Memory B cell (primary cell): ENCODE measurements around the gene TRABD.
A peak's percentile ranks its signal among the peaks of the same experiment; 100 is the strongest.
"Not testable (repeated sequence)": the region's sequence is repeated elsewhere in the genome, so short reads cannot be mapped to it uniquely, and the experiment has no call there.

Source experiments
- ATAC-seq: fragments of 150-1000 bp; cut with Tn5 transposase; 2 replicates; pipeline ENCODE4 v1.10.0; 2021; ENCODE audit warnings: low read depth, mild to moderate bottlenecking, moderate library complexity
- DNase-seq, 2 donors: peaks; one replicate each; pipeline ENCODE4 v3.0.0; 2022; ENCODE audit warnings: low spot score in 2 of 2
- H3K27ac Mint-ChIP-seq: one replicate; pipeline ENCODE4 v1.8.0; 2022; ENCODE audit warnings: mild to moderate bottlenecking, moderate library complexity, mixed read lengths
- H3K27me3 Mint-ChIP-seq: one replicate; pipeline ENCODE4 v1.8.0; 2022; ENCODE audit warnings: mixed read lengths
- H3K36me3 Mint-ChIP-seq: one replicate; pipeline ENCODE4 v1.8.0; 2022; ENCODE audit warnings: mild to moderate bottlenecking, mixed read lengths
- H3K4me1 Mint-ChIP-seq: one replicate; pipeline ENCODE4 v1.8.0; 2022; ENCODE audit warnings: mixed read lengths
- H3K4me3 Mint-ChIP-seq: one replicate; pipeline ENCODE4 v1.8.0; 2022; ENCODE audit warnings: mild to moderate bottlenecking, moderate library complexity, mixed read lengths
- H3K9me3 Mint-ChIP-seq: one replicate; pipeline ENCODE4 v1.8.0; 2022; ENCODE audit warnings: mixed read lengths

The TRABD gene

DNA sequence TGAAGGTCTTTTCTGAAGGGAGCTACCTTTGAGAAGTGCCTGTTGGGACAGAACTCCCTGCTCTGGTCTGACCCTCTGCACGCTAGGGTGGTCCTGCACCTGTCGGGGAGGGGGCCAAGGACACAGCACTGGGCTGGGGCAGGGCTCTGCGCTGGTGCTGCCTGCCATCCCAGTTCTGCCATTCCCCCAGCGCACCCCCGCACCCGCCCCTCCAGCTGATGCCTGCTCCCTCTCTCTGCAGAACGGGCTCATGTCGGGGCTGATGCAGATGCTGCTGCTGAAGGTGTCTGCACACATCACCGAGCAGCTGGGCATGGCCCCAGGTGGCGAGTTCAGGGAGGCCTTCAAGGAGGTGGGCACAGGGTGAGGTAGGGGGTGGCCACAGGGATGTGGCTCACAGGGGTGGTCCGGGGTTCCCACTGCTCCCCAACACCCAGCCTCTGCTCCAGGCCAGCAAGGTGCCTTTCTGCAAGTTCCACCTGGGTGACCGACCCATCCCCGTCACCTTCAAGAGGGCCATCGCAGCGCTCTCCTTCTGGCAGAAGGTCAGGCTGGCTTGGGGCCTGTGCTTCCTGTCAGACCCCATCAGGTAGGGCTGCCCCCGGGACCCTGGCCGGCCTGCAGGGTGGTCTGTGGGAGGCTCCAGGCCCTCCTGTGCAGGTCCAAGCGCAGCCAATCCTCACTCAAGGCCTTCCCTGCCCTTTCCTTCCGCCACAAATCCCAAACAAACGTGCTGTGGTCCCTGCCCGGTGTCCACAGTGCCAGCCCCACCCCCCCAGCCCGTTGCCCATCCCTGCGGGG lies 11.5 kb downstream of the TRABD start:
- peaks cover 10% of the 10 kb centered on the region for H3K4me1 Mint-ChIP-seq
- no peaks in the 10 kb centered on the region for H3K27me3 Mint-ChIP-seq
- peaks cover 4% of the 10 kb centered on the region for H3K36me3 Mint-ChIP-seq

DNA sequence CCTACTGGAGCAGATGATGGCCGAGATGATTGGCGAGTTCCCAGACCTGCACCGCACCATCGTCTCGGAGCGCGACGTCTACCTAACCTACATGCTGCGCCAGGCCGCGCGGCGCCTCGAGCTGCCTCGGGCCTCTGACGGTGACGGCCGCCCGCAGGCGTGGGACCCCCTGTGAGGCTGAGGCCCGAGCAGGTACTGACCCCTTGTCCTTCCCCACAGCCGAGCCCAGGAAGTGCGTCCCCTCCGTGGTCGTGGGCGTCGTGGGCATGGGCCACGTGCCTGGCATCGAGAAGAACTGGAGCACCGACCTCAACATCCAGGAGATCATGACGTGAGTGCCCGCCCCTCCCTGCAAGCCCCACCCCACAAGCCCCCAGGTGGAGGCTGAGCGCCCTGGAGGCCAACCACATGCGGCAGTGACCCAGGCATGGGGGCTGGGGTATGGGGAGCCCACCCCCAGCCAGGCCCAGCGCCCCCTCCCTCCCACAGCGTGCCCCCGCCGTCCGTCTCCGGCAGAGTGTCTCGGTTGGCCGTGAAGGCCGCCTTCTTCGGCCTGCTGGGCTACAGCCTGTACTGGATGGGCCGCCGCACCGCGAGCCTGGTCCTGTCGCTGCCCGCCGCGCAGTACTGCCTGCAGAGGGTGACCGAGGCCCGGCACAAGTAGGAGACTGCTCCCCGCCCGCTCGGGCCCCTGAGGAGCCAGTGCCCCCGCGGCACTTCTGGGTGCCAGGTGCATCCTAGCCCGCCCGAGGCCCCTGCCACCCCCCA lies 12.3 kb downstream of the TRABD start:
- ATAC-seq = no peak
- Mint-ChIP-seq H3K9me3 (no peaks in the 10 kb centered on the region), H3K4me1 (peaks cover 4% of the 10 kb centered on the region), H3K27me3 (no peaks in the 10 kb centered on the region), H3K4me3 (no peak overlapping the region), H3K36me3 (peaks cover under 1% of the 10 kb centered on the region), H3K27ac (no peak overlapping the region)
- DNase-seq = no peak

More for the DNA sequence above, 11.5 kb downstream of the TRABD start:
- no peak overlapping the region for H3K27ac Mint-ChIP-seq
- no peak overlapping the region for H3K4me3 Mint-ChIP-seq
- H3K9me3 Mint-ChIP-seq = no peaks in the 10 kb centered on the region
- DNase-seq = no peak
- no peak for ATAC-seq

DNA sequence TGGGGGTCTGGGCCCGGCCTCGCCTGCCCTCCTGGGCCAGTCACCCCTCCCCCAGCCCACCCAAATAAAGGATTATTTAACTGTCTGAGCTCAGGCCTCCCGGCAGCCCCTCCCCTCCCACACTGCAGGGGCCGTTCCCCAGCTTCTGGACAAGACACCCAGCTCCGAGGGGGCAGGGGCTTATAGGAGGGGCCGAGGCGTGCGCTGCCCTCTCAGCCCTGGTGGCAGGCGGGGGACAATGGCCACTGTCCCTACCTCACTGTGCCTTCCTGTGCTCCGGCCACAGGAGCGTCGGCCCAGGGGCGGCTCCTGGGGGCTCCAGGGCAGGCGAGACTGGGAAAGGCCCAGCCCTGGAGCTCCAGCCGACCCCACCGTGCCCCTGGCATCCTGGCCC lies 12.9 kb downstream of the TRABD start:
- H3K27ac Mint-ChIP-seq = no peak overlapping the region
- ATAC-seq = no peak

DNA sequence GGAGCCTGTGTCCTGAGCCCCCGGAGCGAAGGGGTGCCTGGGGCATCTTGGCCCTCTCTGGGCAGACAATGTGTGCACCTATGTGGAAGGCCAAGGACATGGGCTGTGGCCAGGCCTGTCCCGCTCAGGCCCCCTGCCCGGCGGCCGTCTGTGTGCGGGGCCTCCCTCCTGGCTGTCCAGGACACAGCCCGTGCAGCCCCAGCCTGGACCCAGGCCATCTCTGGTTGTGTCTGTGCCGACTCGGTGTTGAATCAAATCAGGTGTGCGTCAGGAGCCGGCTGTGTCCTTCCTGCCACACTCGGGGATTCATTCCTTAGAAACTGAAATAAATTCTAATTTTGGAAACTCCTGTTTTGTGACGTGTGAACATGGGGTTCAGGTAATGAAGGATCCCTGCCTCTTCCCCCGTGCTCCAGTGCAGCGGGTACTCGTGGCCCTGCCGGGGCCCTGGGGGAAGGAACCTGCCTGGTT lies 13.6 kb downstream of the TRABD start:
- no peak for ATAC-seq
- DNase-seq = no peak
- H3K27me3 Mint-ChIP-seq = no peaks in the 10 kb centered on the region
- peak overlapping the region; percentile 75 for H3K4me3 Mint-ChIP-seq
- peaks cover 5% of the 10 kb centered on the region for H3K36me3 Mint-ChIP-seq
- H3K9me3 Mint-ChIP-seq = no peaks in the 10 kb centered on the region
- H3K27ac Mint-ChIP-seq = peak overlapping the region; percentile 85
- peaks cover 5% of the 10 kb centered on the region for H3K4me1 Mint-ChIP-seq

More for the DNA sequence above, 12.9 kb downstream of the TRABD start:
- Mint-ChIP-seq H3K36me3 (peaks cover 5% of the 10 kb centered on the region), H3K27me3 (no peaks in the 10 kb centered on the region), H3K9me3 (no peaks in the 10 kb centered on the region), H3K4me1 (peaks cover 3% of the 10 kb centered on the region), H3K4me3 (no peak overlapping the region)
- DNase-seq = no peak

DNA sequence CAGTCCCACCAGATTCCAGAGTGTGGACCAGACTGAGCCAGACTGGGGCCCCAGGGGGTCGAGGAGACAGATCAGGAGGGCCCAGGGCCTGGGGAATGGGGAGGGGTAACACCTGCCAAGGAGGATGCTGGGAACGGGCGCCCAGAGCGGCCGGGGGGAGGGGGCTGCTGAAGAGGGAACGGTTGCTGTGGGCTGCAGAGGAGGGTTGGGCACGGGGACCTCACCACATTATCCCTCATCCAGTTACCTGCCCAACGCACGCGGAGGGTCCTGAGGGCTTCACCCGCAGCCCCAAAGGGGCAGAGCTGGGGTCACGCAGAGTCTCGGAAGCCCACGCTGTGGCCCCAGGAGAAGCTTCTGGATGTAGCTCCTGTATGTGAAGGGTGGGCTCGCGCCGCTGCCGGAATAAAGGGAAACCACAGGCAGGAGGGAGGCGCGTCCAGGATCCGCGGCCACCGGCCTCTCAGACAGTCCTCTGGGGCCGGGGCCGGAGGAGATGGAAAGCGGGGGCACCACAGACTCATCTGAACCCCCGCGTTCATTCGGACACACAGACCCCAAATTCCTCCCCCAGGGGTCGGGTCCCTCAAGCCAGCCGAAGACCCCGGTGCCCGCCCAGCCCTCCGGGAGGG lies 14.2 kb downstream of the TRABD start:
- Mint-ChIP-seq H3K27me3 (no peaks in the 10 kb centered on the region), H3K9me3 (no peaks in the 10 kb centered on the region), H3K4me3 (peak overlapping the region; percentile 75), H3K27ac (peak overlapping the region; percentile 85), H3K4me1 (peaks cover 9% of the 10 kb centered on the region), H3K36me3 (peaks cover 9% of the 10 kb centered on the region)
- DNase-seq (no peak), ATAC-seq (no peak)

DNA sequence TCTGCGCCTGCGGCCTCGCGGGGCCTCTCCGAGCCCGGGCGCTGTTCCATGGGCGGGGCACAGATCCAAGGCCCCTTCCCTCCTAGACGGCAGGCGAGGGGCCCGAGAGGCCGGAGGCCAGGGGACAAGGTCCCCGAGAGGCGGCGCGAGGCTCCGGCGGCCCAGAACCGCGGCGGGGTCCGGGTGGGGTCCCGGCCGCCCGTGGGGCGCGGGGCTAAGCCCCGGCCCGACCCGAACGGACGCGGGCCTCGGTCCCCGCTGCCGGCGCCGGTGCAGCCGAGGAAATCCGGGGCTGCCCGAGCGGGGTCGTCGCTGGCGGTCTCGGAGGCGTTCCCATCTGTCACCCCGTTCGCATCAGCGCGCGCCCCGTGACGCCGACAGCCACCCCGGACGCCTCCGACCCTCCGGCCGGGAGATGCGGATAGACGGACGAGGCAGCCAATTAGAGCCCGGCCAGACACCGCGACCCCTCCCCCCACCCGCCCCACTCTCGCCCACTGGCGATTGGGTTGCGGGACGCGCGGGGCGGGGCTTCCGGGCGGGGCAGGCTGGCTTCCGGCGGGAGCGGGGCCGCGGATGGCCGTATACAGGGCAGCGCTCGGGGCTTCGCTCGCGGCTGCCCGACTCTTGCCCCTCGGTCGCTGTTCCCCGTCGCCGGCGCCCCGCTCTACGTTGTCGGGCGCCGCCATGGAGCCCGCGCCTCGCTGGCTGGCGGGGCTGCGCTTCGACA lies 14.9 kb downstream of the TRABD start, which contains the start of gene SELENOO:
Gene SELENOO (plus strand): TSS at position 551 of the 730 bp plus-strand sequence. CDS start 26 bp downstream, at position 577.
- peak within 1 kb of the TSS; percentile 85 for H3K27ac Mint-ChIP-seq
- no peaks in the 10 kb centered on the region for H3K9me3 Mint-ChIP-seq
- peak within 1 kb of the TSS; percentile 84 for H3K4me3 Mint-ChIP-seq
- ATAC-seq (peak; percentile 89), DNase-seq (peak; percentile 84 to 89)
- H3K4me1 Mint-ChIP-seq = peaks cover 11% of the 10 kb centered on the region
- H3K36me3 Mint-ChIP-seq = peaks cover 12% of the 10 kb centered on the region
- no peaks in the 10 kb centered on the region for H3K27me3 Mint-ChIP-seq

DNA sequence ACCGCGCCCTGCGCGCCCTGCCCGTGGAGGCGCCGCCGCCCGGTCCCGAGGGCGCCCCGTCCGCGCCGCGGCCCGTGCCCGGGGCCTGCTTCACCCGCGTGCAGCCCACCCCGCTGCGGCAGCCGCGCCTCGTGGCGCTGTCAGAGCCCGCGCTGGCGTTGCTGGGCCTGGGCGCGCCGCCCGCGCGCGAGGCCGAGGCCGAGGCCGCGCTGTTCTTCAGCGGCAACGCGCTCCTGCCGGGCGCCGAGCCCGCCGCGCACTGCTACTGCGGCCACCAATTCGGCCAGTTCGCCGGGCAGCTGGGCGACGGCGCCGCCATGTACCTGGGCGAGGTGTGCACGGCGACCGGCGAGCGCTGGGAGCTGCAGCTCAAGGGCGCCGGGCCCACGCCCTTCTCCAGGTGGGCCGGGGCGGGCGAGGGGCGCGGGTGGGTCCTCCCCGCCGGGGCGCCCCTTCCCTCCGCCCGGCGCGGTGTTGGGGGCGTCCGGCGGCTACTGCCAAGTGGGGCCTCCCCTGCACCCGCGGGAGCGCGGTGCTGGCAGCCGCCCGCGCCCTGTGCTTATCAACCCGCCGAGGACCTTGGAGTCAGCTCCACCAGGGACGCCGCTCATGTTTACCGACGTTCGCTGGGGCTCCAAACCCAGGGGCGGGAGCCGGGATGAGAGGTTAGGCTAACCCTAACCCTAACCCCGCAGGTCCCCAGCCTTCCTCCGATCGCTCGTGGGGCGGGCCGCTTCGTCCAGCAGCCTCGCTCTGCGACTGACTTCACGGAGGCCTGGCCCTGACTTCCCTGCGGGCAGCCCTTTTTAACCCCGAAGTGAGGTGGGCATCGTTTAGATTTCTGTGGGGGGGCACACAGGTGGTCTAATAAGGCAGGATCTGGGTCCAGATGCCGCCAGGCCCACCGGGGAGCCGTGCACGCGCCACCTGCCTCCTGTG lies 15.7 kb downstream of the TRABD start:
- peaks cover 12% of the 10 kb centered on the region for H3K36me3 Mint-ChIP-seq
- no peak overlapping the region for H3K27ac Mint-ChIP-seq
- H3K4me1 Mint-ChIP-seq = peaks cover 11% of the 10 kb centered on the region
- no peaks in the 10 kb centered on the region for H3K9me3 Mint-ChIP-seq
- no peaks in the 10 kb centered on the region for H3K27me3 Mint-ChIP-seq
- H3K4me3 Mint-ChIP-seq = peak overlapping the region; percentile 79
- ATAC-seq (peak; percentile 28), DNase-seq (no peak)

DNA sequence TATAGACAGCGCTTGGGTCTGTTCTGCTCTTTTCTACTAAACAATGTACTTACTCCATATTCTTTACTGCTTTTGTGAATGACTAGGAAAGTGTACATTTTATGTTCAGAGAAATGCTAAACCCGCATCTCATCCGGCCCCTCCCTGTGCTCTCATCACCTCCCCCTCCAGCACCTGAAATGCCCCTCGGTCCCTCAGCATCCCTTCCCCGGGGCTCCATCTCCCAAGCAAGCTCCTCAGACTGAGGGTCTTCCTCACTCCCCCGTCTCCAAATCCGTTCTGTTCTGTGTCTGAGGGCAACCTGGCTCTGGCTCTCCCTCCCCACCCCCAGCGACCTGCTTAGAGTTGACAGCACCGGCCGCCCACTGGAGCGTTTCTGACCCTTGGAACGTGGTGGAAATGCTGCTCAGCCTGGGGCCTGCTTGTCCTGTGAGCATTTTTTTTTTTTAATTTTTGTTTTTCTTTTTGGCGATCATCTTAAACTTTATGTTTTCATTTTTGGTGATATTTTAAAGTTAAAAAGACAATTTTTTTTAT lies 16.5 kb downstream of the TRABD start:
- peaks cover 11% of the 10 kb centered on the region for H3K4me1 Mint-ChIP-seq
- peak overlapping the region; percentile 79 for H3K4me3 Mint-ChIP-seq
- H3K27me3 Mint-ChIP-seq = no peaks in the 10 kb centered on the region
- peaks cover 12% of the 10 kb centered on the region for H3K36me3 Mint-ChIP-seq
- ATAC-seq (no peak), DNase-seq (no peak)
- no peak overlapping the region for H3K27ac Mint-ChIP-seq
- no peaks in the 10 kb centered on the region for H3K9me3 Mint-ChIP-seq

DNA sequence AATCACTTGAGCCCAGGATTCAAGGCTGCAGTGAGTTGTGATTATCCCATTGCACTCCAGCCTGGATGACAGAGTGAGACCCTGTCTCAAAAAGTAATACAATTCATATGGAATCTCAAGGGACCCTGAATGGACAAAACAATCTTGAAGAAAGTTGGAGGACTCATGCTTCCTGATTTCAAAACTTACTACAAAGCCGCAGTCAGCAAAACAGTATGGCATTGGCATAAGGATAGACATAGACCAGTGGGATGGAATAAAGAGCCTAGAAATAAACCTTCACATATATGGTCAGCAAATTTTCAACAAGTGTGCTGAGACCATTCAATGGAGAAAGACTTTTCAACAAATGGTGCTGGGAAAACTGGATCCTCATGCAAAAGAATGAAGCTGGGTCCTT lies 17.6 kb downstream of the TRABD start:
- ATAC-seq = no peak
- Mint-ChIP-seq H3K27me3 (no peaks in the 10 kb centered on the region), H3K4me1 (peaks cover 19% of the 10 kb centered on the region), H3K36me3 (peaks cover 12% of the 10 kb centered on the region), H3K9me3 (no peaks in the 10 kb centered on the region), H3K4me3 (no peak overlapping the region), H3K27ac (no peak overlapping the region)
- no peak for DNase-seq

DNA sequence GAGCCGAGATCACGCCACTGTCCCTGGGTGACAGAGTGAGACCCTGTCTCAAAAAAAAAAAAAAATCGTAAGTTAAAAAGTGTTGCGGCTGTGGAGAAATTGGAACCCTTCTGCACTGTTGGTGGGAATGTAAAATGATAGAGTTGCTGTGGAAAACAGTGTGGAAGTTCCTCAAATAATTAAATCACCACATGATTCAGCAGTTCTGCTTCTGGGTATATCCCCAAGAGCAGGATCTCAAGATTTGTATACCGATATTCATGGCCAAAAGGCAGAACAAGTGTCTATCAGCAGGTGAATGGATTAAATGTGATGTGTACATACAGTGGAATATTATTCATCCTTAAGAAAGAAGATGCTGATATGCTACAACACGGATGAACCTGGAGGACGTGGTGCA lies 18.9 kb downstream of the TRABD start:
- peaks cover 19% of the 10 kb centered on the region for H3K4me1 Mint-ChIP-seq
- peak overlapping the region; percentile 56 for H3K27ac Mint-ChIP-seq

DNA sequence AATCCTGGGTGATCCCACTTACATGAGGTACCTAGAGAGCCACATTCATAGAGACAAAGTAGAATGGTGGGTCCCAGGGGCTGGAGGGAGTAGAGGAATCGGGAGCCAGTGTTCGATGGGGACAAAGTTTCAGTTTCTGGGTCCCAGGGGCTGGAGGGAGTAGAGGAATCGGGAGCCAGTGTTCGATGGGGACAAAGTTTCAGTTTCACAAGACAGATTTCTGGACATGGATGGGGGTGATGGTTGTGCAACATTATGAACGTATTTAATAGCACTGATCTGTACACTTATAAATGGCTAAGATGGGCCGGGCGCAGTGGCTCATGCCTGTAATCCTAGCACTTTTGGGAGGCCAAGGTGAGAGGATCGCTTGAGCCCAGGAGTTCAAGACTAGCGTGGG lies 19.3 kb downstream of the TRABD start:
- not testable (repeated sequence) for H3K9me3 Mint-ChIP-seq, DNase-seq, H3K27me3 Mint-ChIP-seq, H3K4me3 Mint-ChIP-seq, ATAC-seq
- peaks cover 15% of the 10 kb centered on the region for H3K36me3 Mint-ChIP-seq
- H3K27ac Mint-ChIP-seq = peak overlapping the region; percentile 56
- H3K4me1 Mint-ChIP-seq = peaks cover 23% of the 10 kb centered on the region

More for the DNA sequence above, 18.9 kb downstream of the TRABD start:
- no peak for ATAC-seq
- Mint-ChIP-seq H3K9me3 (no peaks in the 10 kb centered on the region), H3K36me3 (peaks cover 12% of the 10 kb centered on the region), H3K27me3 (no peaks in the 10 kb centered on the region), H3K4me3 (no peak overlapping the region)
- DNase-seq = no peak

DNA sequence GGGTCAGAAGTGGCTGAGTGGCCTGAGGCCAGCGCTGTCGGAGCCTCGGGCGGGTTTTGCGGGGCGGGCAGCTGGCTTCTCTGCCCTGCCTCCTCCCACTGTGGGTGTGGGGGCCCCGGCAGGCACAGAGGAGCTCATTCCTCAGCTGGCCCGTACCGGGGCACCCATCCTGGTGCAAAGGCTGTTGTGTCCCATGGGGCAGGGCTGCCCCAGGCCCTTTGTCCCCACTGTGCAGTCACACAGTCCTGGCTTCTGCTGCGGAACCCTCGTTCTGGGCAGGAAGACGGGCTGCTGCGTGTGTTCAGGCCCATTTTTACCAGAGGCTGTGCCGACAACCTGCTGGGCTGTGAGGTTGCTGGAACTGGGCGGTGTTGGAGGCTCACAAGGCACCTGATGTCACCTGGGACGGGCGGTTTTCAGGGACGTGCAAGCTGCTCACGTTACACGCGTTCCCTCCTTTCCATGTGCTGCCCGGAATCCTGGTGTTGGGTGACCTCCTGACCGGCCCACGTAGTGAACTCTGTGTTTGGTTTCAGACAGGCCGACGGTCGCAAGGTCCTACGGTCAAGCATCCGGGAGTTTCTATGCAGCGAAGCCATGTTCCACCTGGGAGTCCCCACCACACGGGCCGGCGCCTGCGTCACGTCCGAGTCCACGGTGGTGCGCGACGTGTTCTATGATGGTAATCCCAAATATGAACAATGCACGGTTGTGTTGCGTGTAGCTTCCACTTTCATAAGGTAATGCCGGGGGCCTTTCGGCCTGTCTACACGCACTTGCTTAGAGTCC lies 20.3 kb downstream of the TRABD start:
- Mint-ChIP-seq H3K36me3 (peaks cover 15% of the 10 kb centered on the region), H3K27ac (no peak overlapping the region), H3K27me3 (no peaks in the 10 kb centered on the region)

More for the DNA sequence above, 20.3 kb downstream of the TRABD start:
- ATAC-seq (no peak), DNase-seq (no peak)
- no peaks in the 10 kb centered on the region for H3K9me3 Mint-ChIP-seq
- no peak overlapping the region for H3K4me3 Mint-ChIP-seq
- H3K4me1 Mint-ChIP-seq = peaks cover 23% of the 10 kb centered on the region
